Measurements from ENCODE around the gene NDUFB6.

The NDUFB6 gene

GRCh38 chr9:32516241-32516640, 56.7 kb downstream of the NDUFB6 start:
- no peak for DNase-seq

- DNase-seq: peak; percentile 34
Measured at GRCh38 chr9:32508728-32509127, 64.2 kb downstream of the NDUFB6 start.

GRCh38 chr9:32503008-32503407, 70.0 kb downstream of the NDUFB6 start:
- no peak for DNase-seq

Data from NCI-H510A treated with DMSO at 0.1 percent for 48 hours (cell line).